Measurements from ENCODE around the gene SEM1.

- TF ChIP-seq GATA3 (IDR thresholded peaks at IDR 0.05; ENCODE audit: low read depth, low read length) (no peak), GATA2 (IDR thresholded peaks at IDR 0.05; ENCODE audit: low read depth, low read length) (no peak)
Measured at GRCh38 chr7:96667026-96667425, 42.6 kb downstream of the SEM1 start.

Data from SH-SY5Y (cell line).